Measurements from ENCODE around the gene TEX48.

TEX48 gene

GRCh38 chr9:114619191-114619761, 62.7 kb downstream of the TEX48 start:
- H3K4me3 ChIP-seq (replicated peaks; ENCODE audit: low read depth, low read length) = no peak overlapping the region
- no peak for DNase-seq (ENCODE audit: low read depth)
- no peak for TF ChIP-seq CTCF (IDR thresholded peaks at IDR 0.05; ENCODE audit: low read length, missing control alignments)

- TF ChIP-seq CTCF (IDR thresholded peaks at IDR 0.05; ENCODE audit: low read length, missing control alignments) = no peak
- no peak overlapping the region for H3K4me3 ChIP-seq (replicated peaks; ENCODE audit: low read depth, low read length)
- DNase-seq (ENCODE audit: low read depth) = no peak
These were observed 65.1 kb downstream of the TEX48 start for GRCh38 chr9:114616684-114617520.
